Suppressor macrophage treated with lipopolysaccharide for 4 hours (primary cell): ENCODE results near the gene PAK3.

Experiments used
- DNase-seq: peaks from one replicate; pipeline ENCODE4 v3.0.0-alpha.2; 2020

PAK3 gene

DNA sequence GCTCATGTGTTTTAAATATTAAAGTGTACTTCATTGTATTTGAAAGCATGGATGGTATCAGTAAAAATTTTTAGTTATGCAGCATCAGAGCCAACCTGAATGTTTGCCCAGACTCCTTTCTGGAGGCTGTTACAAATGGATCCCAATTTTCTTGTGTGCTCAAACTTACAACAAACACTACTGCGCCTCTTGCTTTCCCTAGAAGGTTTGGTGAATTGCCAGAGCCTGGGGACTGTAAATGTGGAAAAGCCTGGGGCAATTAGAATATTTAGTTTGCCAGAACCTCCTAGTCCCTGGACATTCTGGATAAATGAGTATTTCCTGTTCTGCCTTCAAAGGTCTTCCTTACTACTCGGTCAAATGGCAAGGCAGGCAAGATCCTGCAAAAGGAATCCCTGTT is 169.5 kb downstream of the PAK3 start:
- no peak for DNase-seq

DNA sequence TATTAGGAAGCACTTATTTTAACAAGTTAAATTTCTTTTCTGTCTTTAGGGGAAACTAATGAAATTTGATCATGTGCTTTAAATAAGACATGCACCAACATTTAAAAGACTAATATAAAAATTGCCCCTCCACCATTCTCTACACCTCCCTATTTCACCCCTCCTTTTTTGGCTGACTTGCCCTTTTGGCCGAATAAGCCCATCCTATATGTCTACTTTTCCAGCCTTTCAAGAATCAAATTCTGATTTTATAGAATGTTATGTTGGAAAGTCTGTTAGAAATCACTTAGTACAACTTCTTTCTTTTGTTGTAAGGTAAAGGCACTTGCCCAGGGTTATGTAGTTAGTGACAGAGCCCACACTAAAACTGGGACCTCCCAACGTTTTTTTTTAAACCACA is 172.5 kb downstream of the PAK3 start:
- DNase-seq, result no peak

DNA sequence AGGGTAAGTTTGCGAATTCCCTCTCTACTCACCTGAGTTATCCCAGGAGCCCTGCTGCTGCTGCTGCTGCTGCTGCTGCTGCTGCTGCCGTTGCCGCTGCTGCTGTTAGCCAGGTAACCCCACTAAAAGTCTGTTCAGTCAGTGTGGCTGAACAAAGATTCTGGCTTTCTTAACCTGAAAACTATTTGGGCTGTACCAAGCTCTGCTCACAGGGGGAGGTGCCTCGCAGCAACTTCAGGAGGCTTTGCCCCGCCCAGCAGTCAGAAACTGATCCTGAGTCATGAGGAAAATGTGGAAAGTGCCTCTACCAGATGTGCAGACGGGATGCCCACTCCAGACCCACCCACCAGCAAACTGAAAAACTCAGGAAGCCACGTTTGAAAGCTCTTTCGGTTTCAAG is 174.3 kb downstream of the PAK3 start, which contains the start of gene CAPN6:
Gene CAPN6, minus strand, starts transcription at position 145 of the 400 bp plus-strand sequence. CDS start 6,547 bp downstream, outside the sequence.
- no peak for DNase-seq
